HG02885 (cell line): Measurements from ENCODE around the gene MAGED1.
"Not testable (repeated sequence)": the region's sequence is repeated elsewhere in the genome, so short reads cannot be mapped to it uniquely, and the experiment has no call there.

Source experiments
- ATAC-seq: cut with Tn5 transposase; IDR thresholded peaks from one replicate; pipeline ENCODE4 v1.9.1; 2021; ENCODE audit warnings: mild to moderate bottlenecking; ENCODE audit not compliant: unreplicated experiment, poor library complexity

The MAGED1 gene

GRCh38 chrX:51894697-51895336 lies 1.4 kb downstream of the MAGED1 start:
- ATAC-seq, result peak; percentile 68

- no peak for ATAC-seq
Observed at GRCh38 chrX:51896626-51897025, 3.2 kb downstream of the MAGED1 start.

- ATAC-seq, result no peak
Observed at GRCh38 chrX:51899741-51900140, 6.3 kb downstream of the MAGED1 start.

- ATAC-seq, result no peak
Observed at GRCh38 chrX:51902510-51903050, 9.2 kb downstream of the MAGED1 start.

- not testable (repeated sequence) for ATAC-seq
Observed at GRCh38 chrX:51905152-51905551, 11.7 kb downstream of the MAGED1 start.

- no peak for ATAC-seq
Observed at GRCh38 chrX:51905711-51906110, 12.3 kb downstream of the MAGED1 start.

- ATAC-seq, result no peak
Observed at GRCh38 chrX:51917604-51918003, 24.2 kb downstream of the MAGED1 start.

GRCh38 chrX:51922561-51922960 lies 29.1 kb downstream of the MAGED1 start:
- ATAC-seq, result no peak

GRCh38 chrX:51931566-51932150 lies 38.2 kb downstream of the MAGED1 start:
- ATAC-seq, result no peak
